IMR-90 (cell line): ENCODE measurements around the gene DAGLA.

Experiments
- CTCF ChIP-seq: conservative IDR thresholded peaks from 2 replicates; pipeline ENCODE4 v1.5.1; 2012; ENCODE audit warnings: mild to moderate bottlenecking, low read depth, low read length, improper control_type of control experiment
- MXI1 ChIP-seq: IDR thresholded peaks from 2 replicates; pipeline ENCODE4 v1.6.1; 2012; ENCODE audit warnings: low read depth, mild to moderate bottlenecking, low read length, moderate library complexity, borderline replicate concordance
- RAD21 ChIP-seq: IDR thresholded peaks from 2 replicates; pipeline ENCODE4 v1.6.1; 2012; ENCODE audit warnings: low read length, improper control_type of control experiment

- no peak for TF ChIP-seq CTCF
- TF ChIP-seq RAD21: no peak
- no peak for TF ChIP-seq MXI1
Observed at GRCh38 chr11:61652135-61652534, 28.1 kb upstream of the DAGLA start.
